Osteocyte (in vitro differentiated cells): Measurements from ENCODE around the gene FOXD1. TPM values are rescaled to one million over a fixed set of nuclear protein-coding genes. Genes with fewer than 3 reads are reported as not detected.
A peak's percentile ranks its signal among the peaks of the same experiment; 100 is the strongest.

Experiments
- DNase-seq: peaks from one replicate; pipeline ENCODE4 v3.0.0; 2021; ENCODE audit warnings: mixed read lengths; ENCODE audit not compliant: unreplicated experiment; ENCODE audit errors: extremely low spot score
- H3K27ac Mint-ChIP-seq: one replicate; pipeline ENCODE4 v1.8.0; 2021; ENCODE audit warnings: mild to moderate bottlenecking, mixed read lengths; ENCODE audit not compliant: unreplicated experiment
- H3K27me3 Mint-ChIP-seq: one replicate; pipeline ENCODE4 v1.8.0; 2021; ENCODE audit warnings: mixed read lengths; ENCODE audit not compliant: unreplicated experiment
- H3K36me3 Mint-ChIP-seq: one replicate; pipeline ENCODE4 v1.8.0; 2021; ENCODE audit warnings: mixed read lengths; ENCODE audit not compliant: unreplicated experiment
- H3K4me1 Mint-ChIP-seq: one replicate; pipeline ENCODE4 v1.8.0; 2021; ENCODE audit warnings: mixed read lengths; ENCODE audit not compliant: unreplicated experiment
- H3K4me3 Mint-ChIP-seq: one replicate; pipeline ENCODE4 v1.8.0; 2021; ENCODE audit warnings: mild to moderate bottlenecking, moderate library complexity, mixed read lengths; ENCODE audit not compliant: unreplicated experiment
- H3K9me3 Mint-ChIP-seq: one replicate; pipeline ENCODE4 v1.8.0; 2021; ENCODE audit warnings: mixed read lengths; ENCODE audit not compliant: unreplicated experiment
- long read RNA-seq: library from polyadenylated mRNA; unstranded; transcript quantifications from one replicate; pipeline ENCODE4 v2.0.0, GENCODE V29; 2021
- total RNA-seq: library from RNA; stranded (reverse); gene quantifications from 2 replicates; pipeline ENCODE4 v1.2.1, GENCODE V29; 2021
- TF ChIP-seq, protein P1 (sequence below): fragments of 200-600 bp; sonication (generic); IDR thresholded peaks from 2 replicates; pipeline ENCODE4 v1.5.0; 2021; ENCODE audit warnings: antibody characterized with exemption, mild to moderate bottlenecking, moderate library complexity

Gene FOXD1
- total RNA-seq = 64.1 and 73.4 TPM in 2 replicates
- long read RNA-seq, partial matches to known transcripts = 0 of 2 reads
- long read RNA-seq, other reads (novel, unspliced or antisense) = 1 of 2 reads

DNA sequence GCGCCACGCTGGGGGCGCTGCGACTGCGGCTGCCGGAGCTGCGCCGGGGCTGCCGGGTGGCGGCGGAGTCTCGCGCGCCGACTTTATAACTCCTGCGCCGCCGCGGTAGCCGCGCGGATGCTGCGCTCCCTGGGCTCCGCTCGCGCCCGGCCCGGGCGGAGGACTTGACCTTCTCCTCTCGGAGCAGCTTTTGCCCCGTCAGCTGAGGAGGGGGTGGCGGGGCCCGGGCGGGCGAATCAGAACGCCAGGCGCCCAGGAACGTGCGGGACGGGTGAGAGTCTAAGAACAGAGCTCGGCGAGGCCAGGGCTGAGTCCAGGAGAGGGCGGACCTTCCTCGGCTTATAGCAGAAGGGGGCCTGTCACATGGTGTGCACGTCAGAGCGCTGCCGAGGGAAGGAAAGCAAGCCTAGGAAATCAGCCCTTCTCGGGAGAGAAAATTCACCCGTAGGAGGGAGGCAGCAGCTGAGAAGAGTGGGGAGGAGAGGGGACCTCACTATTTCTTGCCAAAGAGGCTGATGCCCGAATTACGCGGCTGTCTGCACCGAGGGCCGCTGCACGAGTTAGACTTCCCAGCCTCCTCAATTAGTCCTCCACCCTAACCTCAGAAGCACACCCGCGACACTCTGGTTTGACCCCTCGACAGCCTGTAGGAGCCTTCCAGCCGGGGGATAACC, at the start of gene FOXD1:
FOXD1 (minus strand) TSS at position 315 of the 674 bp plus-strand sequence. CDS start 415 bp downstream, outside the sequence.
- H3K36me3 Mint-ChIP-seq = peaks cover 25% of the 10 kb centered on the region
- TF ChIP-seq, protein P1, sequence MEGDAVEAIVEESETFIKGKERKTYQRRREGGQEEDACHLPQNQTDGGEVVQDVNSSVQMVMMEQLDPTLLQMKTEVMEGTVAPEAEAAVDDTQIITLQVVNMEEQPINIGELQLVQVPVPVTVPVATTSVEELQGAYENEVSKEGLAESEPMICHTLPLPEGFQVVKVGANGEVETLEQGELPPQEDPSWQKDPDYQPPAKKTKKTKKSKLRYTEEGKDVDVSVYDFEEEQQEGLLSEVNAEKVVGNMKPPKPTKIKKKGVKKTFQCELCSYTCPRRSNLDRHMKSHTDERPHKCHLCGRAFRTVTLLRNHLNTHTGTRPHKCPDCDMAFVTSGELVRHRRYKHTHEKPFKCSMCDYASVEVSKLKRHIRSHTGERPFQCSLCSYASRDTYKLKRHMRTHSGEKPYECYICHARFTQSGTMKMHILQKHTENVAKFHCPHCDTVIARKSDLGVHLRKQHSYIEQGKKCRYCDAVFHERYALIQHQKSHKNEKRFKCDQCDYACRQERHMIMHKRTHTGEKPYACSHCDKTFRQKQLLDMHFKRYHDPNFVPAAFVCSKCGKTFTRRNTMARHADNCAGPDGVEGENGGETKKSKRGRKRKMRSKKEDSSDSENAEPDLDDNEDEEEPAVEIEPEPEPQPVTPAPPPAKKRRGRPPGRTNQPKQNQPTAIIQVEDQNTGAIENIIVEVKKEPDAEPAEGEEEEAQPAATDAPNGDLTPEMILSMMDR = no peak
- H3K4me1 Mint-ChIP-seq = peaks cover 47% of the 10 kb centered on the region
- peak within 1 kb of the TSS; percentile 89 for H3K27ac Mint-ChIP-seq
- no peaks in the 10 kb centered on the region for H3K9me3 Mint-ChIP-seq
- H3K4me3 Mint-ChIP-seq = peak within 1 kb of the TSS; percentile 91
- DNase-seq = peak; percentile 95
- H3K27me3 Mint-ChIP-seq = peaks cover 36% of the 10 kb centered on the region

DNA sequence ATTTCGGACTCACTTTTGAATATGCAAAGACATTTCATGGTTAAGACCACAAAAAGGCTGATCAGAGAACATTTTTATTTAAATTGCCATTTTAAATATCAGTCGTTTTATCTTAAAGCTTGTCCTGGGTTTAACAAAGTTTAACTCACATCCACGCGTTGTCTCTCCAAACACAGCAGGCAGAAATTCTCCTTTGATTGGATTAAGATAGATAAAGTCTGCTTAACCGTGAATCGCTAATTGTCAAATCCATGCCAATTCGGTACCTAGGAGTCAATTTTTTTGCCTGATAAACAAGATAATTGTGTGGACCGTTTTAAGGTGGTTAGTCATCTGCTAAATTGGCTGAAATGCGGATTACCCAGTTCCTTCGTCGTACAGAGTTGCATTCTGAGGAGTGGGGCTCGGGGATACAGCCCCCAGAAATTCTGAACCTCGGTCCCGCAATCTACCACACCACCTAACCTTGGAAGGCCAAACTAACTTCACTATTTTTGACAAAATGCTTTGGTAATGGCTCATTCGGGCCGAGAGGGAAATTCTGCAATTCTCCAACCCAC, 49.0 kb upstream of the FOXD1 start:
- peak overlapping the region; percentile 96 for H3K4me3 Mint-ChIP-seq
- peaks cover 22% of the 10 kb centered on the region for H3K36me3 Mint-ChIP-seq
- H3K27me3 Mint-ChIP-seq = peaks cover 15% of the 10 kb centered on the region
- no peaks in the 10 kb centered on the region for H3K9me3 Mint-ChIP-seq
- H3K4me1 Mint-ChIP-seq = peaks cover 38% of the 10 kb centered on the region
- no peak for DNase-seq
- H3K27ac Mint-ChIP-seq = peak overlapping the region; percentile 98
- TF ChIP-seq, protein P1 = no peak

DNA sequence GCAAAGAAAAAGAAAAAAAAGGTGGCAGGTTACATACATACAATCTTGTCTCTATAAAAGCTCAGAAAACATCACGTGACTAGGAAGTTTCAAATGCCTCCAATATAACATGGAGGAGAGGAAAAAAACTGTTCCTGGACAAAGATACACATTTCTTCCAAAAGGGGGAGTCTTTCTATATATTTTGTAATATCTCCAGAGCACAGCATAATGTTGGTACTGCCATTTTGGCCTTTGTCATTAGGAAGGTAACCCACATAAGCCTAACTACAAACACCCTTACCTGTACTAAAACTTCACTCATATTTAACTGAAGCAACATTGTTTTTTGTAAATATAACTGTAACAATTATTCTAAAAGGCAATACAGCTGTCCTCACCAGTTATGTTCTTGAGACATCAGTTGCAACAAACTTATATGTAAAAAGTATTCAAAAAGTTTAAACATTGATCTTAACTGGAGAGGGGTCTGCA, 48.4 kb upstream of the FOXD1 start:
- TF ChIP-seq, protein P1 = peak; percentile 55
- no peaks in the 10 kb centered on the region for H3K9me3 Mint-ChIP-seq
- peak overlapping the region; percentile 98 for H3K27ac Mint-ChIP-seq
- H3K36me3 Mint-ChIP-seq = peaks cover 17% of the 10 kb centered on the region
- H3K4me1 Mint-ChIP-seq = peaks cover 37% of the 10 kb centered on the region
- H3K4me3 Mint-ChIP-seq = peak overlapping the region; percentile 96
- peaks cover 16% of the 10 kb centered on the region for H3K27me3 Mint-ChIP-seq
- DNase-seq = no peak

DNA sequence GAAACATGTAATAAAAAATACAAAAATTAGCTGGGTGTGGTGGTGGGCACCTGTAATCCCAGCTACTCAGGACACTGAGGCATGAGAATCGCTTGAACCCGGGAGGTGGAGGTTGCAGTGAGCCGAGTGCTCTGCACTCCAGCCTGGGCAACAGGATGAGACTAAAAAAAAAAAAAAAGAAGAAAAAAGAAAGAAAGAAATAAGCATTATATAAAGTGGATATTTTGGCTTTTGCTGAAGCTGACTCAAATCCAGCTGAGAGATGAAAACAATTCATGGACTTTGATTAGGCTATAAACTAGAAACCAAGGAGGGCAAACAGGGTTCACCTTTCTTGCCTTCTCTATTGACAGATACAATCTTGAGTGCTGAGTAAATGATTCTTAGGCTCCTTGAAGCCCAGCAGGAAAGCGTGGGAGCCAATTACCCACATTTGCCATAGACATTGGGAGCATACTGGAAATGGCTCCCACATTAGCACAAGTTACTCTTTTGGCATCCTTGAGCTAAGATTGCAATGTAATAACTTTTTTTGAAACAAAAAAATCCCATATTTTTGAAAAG, 47.3 kb upstream of the FOXD1 start:
- peaks cover 10% of the 10 kb centered on the region for H3K36me3 Mint-ChIP-seq
- no peak overlapping the region for H3K27ac Mint-ChIP-seq
- no peak overlapping the region for H3K4me3 Mint-ChIP-seq
- DNase-seq = no peak
- H3K27me3 Mint-ChIP-seq = peaks cover 18% of the 10 kb centered on the region
- H3K4me1 Mint-ChIP-seq = peaks cover 31% of the 10 kb centered on the region
- TF ChIP-seq, protein P1 = no peak
- no peaks in the 10 kb centered on the region for H3K9me3 Mint-ChIP-seq

DNA sequence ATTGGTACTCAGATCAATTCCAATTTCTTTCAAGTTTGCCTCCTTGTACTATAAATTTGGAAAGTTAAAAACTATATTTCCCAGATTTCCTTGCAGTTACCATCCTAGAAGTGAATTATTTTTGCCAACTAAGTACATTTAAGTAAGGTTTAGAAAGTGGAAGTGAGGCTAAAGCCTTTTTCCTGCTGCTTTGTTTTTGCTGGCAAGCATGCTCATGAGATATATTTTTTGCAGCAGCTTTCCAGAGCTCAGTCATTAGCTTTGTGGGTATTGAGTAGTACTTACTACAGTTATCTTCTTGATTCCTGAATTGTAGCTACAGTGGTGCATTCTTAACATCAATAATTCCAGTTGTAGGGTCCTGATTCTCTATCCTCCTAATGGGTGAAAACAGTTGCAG, 46.1 kb upstream of the FOXD1 start:
- Mint-ChIP-seq H3K4me1 (peaks cover 22% of the 10 kb centered on the region), H3K9me3 (no peaks in the 10 kb centered on the region), H3K4me3 (no peak overlapping the region), H3K36me3 (peaks cover 4% of the 10 kb centered on the region), H3K27me3 (peaks cover 18% of the 10 kb centered on the region), H3K27ac (no peak overlapping the region)
- TF ChIP-seq, protein P1 = no peak
- no peak for DNase-seq
